ENCODE results near the gene TGFA. TPM values are rescaled to one million over a fixed set of nuclear protein-coding genes. Genes with fewer than 3 reads are reported as not detected.

The TGFA gene
- total RNA-seq, 1 experiment from 2014 or later: 2.5 TPM

GRCh38 chr2:70411483-70412125 is 142.0 kb downstream of the TGFA start:
- Mint-ChIP-seq H3K9me3 (no peaks in the 10 kb centered on the region), H3K4me3 (no peak overlapping the region), H3K4me1 (no peaks in the 10 kb centered on the region), H3K36me3 (no peaks in the 10 kb centered on the region), H3K27ac (no peak overlapping the region; the same call in 1 of the 2 replicates), H3K27me3 (ENCODE audit: low read depth) (peaks cover 96% of the 10 kb centered on the region)
- no peak for DNase-seq (ENCODE audit: low spot score)
- TF ChIP-seq CDX4 (CRISPR knock-in tag; IDR thresholded peaks at IDR 0.05; ENCODE audit: borderline replicate concordance) (no peak), PREB (CRISPR knock-in tag; IDR thresholded peaks at IDR 0.05; ENCODE audit: borderline replicate concordance) (no peak), JUN (CRISPR knock-in tag; IDR thresholded peaks at IDR 0.05) (no peak), RELA (CRISPR knock-in tag; IDR thresholded peaks at IDR 0.05; ENCODE audit: borderline replicate concordance) (no peak), ZNF219 (CRISPR knock-in tag; IDR thresholded peaks at IDR 0.05; ENCODE audit: borderline replicate concordance) (no peak), KAT7 (CRISPR knock-in tag; IDR thresholded peaks at IDR 0.05; ENCODE audit: borderline replicate concordance) (no peak)
- TF ChIP-seq, protein P1, sequence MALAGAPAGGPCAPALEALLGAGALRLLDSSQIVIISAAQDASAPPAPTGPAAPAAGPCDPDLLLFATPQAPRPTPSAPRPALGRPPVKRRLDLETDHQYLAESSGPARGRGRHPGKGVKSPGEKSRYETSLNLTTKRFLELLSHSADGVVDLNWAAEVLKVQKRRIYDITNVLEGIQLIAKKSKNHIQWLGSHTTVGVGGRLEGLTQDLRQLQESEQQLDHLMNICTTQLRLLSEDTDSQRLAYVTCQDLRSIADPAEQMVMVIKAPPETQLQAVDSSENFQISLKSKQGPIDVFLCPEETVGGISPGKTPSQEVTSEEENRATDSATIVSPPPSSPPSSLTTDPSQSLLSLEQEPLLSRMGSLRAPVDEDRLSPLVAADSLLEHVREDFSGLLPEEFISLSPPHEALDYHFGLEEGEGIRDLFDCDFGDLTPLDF (CRISPR knock-in tag; IDR thresholded peaks at IDR 0.05): no peak
- ChIA-PET CTCF (interaction anchor here (1.3 kb wide), 1 partner anchor 107 kb away, joined by 3 read pairs; no protein-coding TSS in a partner anchor), POLR2A (no interaction called here)
- no peak for ATAC-seq

DNA sequence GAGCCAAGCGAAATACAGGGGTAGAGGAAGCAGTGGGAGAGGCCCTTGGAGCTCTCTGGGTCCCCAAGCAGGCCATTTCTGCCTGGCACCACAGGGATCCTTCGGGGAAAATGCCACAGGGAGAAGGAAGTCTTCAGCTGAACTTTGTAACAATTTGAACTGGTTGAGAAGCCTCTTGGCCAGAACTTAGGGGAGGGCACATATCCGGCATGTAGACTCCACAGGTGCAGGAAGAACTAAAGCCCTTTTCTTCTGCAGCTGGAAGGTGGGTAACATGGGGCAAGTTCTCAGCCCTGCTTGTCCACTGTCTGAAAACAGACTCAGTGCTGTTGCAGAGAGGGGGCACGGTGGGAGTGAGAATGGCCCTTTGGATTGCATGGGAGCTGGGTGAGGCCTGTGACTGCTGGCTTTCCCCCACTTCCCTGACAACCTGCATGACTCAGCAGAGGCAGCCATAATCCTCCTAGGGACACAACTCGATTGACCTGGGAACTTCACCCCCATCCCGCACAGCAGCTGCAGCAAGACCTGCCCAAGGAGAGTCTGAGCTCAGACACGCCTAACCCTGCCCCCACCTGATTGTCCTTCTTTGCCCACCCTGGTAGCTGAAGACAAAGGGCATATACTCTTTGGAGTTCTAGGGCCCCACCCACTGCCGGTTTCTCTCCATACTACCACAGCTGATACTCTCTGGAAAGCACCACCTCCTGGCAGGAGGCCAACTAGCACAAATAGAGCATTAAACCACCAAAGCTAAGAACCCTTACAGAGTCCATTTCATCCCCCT is 150.2 kb downstream of the TGFA start:
- Mint-ChIP-seq H3K36me3 (no peaks in the 10 kb centered on the region), H3K27ac (no peak overlapping the region), H3K27me3 (ENCODE audit: low read depth) (peaks cover 98% of the 10 kb centered on the region), H3K4me1 (peaks cover 2% of the 10 kb centered on the region; the same call in 1 of the 2 replicates), H3K4me3 (no peak overlapping the region), H3K9me3 (no peaks in the 10 kb centered on the region)
- ChIA-PET CTCF (interaction anchor here (0.7 to 1.1 kb wide), 7 partner anchors 57 to 545 kb away, joined by 3 to 5 read pairs (median 3); partner anchors contain the start of gene FAM136A), POLR2A (no interaction called here)
- peak; percentile 31 for DNase-seq (ENCODE audit: low spot score)
- no peak; the same call in 1 of the 2 replicates for ATAC-seq
- TF ChIP-seq NFE2L1 (CRISPR knock-in tag; IDR thresholded peaks at IDR 0.05) (peak; percentile 81; the same call in 1 of the 2 replicates), ZBTB21 (CRISPR knock-in tag; IDR thresholded peaks at IDR 0.05; ENCODE audit: borderline replicate concordance) (no peak), ETV6 (CRISPR knock-in tag; IDR thresholded peaks at IDR 0.05) (no peak), FOXJ3 (CRISPR knock-in tag; IDR thresholded peaks at IDR 0.05; ENCODE audit: borderline replicate concordance) (no peak), ZNF416 (CRISPR knock-in tag; IDR thresholded peaks at IDR 0.05) (no peak)

GRCh38 chr2:70400539-70400938 is 153.1 kb downstream of the TGFA start:
- CTCF ChIA-PET: interaction anchor here (1.2 to 1.8 kb wide), 3 partner anchors 14 to 96 kb away, joined by 3 to 9 read pairs (median 4); no protein-coding TSS in a partner anchor
- Mint-ChIP-seq H3K4me1 (peaks cover 2% of the 10 kb centered on the region; the same call in 1 of the 2 replicates), H3K4me3 (no peak overlapping the region), H3K27me3 (ENCODE audit: low read depth) (peaks cover 98% of the 10 kb centered on the region), H3K27ac (no peak overlapping the region), H3K36me3 (no peaks in the 10 kb centered on the region), H3K9me3 (no peaks in the 10 kb centered on the region)
- ATAC-seq: no peak
- POLR2A ChIA-PET: no interaction called here
- no peak for DNase-seq (ENCODE audit: low spot score)
- TF ChIP-seq, protein P1 (CRISPR knock-in tag; IDR thresholded peaks at IDR 0.05): no peak
- no peak for TF ChIP-seq GRHL2 (CRISPR knock-in tag; IDR thresholded peaks at IDR 0.05; ENCODE audit: insufficient replicate concordance, severe bottlenecking)

All from WTC11 (cell line).